AG04449 (cell line): Measurements from ENCODE around the gene SLC39A9.

Source experiments
- CTCF ChIA-PET: fragments of 350-600 bp; formaldehyde crosslinking; extraction: SDS; loops from one replicate; lab custom pipeline; 2021; ENCODE audit warnings: antibody characterized with exemption; lab: Yijun Ruan, JAX
- POLR2A ChIA-PET: fragments of 400-600, 350-600 bp; formaldehyde crosslinking; extraction: SDS; loops from one replicate; lab custom pipeline; 2020; ENCODE audit warnings: antibody characterized with exemption, inconsistent platforms; lab: Yijun Ruan, JAX
- DNase-seq: peaks from one replicate; pipeline ENCODE4 v3.0.0-alpha.2; 2010; ENCODE audit warnings: low read depth, low spot score
- H3K4me3 ChIP-seq: 2 replicates; pipeline ENCODE4 v1.5.1; 2011; ENCODE audit warnings: low read depth, mild to moderate bottlenecking, control low read depth, low read length
- TF ChIP-seq, protein P1 (sequence below): IDR thresholded peaks from one replicate; pipeline ENCODE4 v1.5.1; 2011; ENCODE audit warnings: mild to moderate bottlenecking, moderate library complexity, low read length, control low read depth, inconsistent platforms; ENCODE audit not compliant: insufficient read depth; ENCODE audit errors: missing control alignments

SLC39A9 gene

DNA sequence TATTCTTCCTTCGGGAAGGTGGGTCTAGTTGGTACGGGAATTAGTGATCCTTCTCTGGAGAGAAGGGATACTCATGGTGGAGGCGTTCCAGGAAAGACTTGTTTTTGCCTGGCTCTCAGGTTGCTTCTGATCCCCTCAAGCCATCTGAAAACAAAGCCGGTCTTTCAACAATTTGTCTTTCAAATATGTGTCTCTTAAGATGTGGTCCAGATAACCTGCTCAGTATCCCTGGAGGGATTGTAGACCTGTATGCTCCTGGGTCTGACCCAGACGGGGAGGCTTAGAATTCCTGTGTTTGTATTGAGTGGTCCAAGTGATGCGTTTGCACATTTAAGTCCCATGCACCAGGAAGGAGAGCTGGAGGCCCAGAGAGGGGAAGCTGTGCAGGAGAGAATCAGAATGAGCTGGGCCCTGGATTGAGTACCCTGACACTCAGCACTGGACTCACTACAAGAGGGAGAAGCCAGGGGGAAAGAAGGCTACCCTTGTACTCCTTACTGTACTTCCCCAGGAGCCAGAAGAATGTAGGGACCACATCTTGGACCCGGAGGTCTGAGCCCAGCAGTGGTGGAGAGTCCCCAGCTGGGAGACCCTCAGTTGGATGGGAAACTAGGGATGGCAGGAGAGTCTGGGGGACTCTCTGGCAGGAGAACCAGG, 40.8 kb upstream of the SLC39A9 start:
- no peak for DNase-seq
- TF ChIP-seq, protein P1, sequence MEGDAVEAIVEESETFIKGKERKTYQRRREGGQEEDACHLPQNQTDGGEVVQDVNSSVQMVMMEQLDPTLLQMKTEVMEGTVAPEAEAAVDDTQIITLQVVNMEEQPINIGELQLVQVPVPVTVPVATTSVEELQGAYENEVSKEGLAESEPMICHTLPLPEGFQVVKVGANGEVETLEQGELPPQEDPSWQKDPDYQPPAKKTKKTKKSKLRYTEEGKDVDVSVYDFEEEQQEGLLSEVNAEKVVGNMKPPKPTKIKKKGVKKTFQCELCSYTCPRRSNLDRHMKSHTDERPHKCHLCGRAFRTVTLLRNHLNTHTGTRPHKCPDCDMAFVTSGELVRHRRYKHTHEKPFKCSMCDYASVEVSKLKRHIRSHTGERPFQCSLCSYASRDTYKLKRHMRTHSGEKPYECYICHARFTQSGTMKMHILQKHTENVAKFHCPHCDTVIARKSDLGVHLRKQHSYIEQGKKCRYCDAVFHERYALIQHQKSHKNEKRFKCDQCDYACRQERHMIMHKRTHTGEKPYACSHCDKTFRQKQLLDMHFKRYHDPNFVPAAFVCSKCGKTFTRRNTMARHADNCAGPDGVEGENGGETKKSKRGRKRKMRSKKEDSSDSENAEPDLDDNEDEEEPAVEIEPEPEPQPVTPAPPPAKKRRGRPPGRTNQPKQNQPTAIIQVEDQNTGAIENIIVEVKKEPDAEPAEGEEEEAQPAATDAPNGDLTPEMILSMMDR: no peak
- ChIA-PET POLR2A (no interaction called here), CTCF (interaction anchor here (0.7 to 5.8 kb wide), 6 partner anchors 8 to 228 kb away, joined by 3 to 37 read pairs (median 6); no protein-coding TSS in a partner anchor)
- no peak overlapping the region for H3K4me3 ChIP-seq

DNA sequence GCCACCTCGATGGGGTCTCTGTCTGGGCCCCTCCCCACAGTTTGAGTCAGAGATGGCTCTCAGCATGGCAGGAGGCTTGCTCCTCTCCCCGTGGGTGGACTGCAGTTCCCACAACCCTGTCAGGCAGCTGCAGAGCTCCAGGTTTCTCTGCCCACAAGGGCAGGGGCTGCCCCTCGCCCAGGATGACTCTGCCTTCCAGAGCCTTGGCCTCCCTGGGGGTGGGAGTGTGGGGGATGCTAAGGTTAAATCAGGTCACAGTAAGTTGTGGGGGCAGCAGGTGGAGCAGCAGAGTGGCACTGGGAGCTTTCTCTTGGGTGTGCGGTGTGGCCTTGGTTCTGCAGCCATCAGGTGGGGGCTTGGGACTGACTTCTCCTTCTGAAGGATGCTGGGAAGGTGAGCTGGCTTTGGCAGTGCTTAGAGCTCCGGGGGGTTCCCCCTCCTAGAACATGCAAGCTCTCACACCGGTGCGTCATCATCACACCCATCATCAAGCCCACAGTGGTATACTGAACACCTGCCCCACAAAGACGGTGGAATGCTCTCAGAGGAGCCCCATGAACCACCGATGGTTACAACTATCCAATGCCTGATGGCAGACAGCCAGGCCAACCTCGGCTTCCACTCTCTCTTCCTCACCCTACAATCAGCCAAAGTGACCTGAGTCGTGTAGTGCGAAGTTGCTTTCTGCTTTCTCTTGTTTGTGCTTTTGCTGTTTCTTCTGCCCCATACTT, 40.1 kb upstream of the SLC39A9 start:
- no peak for DNase-seq
- CTCF ChIA-PET: interaction anchor here (1.7 to 5.8 kb wide), 4 partner anchors 11 to 228 kb away, joined by 4 to 37 read pairs (median 14); no protein-coding TSS in a partner anchor
- POLR2A ChIA-PET: no interaction called here
- TF ChIP-seq, protein P1: no peak
- no peak overlapping the region for H3K4me3 ChIP-seq

DNA sequence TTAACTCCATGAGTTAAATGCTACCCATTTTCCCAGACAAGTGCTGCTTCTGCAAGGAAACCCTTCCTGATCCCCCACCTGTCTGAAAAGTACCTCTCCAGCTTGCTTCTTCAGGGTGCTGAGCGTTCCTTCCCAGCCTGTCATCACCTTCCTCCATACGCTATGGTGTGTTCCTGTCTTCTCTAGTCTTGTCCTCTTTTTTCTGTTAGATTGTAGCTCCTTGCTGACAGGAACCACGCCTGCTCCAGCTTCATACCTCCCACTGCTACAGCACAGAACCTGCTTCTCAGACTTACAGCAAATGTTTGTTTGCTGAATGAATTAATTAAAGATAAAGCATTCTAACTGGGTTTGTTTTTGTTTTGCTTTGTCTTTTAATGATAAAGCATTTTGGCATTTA, 39.5 kb upstream of the SLC39A9 start:
- ChIA-PET CTCF (interaction anchor here (1.8 to 5.8 kb wide), 4 partner anchors 8 to 229 kb away, joined by 5 to 37 read pairs (median 16); no protein-coding TSS in a partner anchor), POLR2A (no interaction called here)
- H3K4me3 ChIP-seq: no peak overlapping the region
- DNase-seq: no peak
- TF ChIP-seq, protein P1: no peak

DNA sequence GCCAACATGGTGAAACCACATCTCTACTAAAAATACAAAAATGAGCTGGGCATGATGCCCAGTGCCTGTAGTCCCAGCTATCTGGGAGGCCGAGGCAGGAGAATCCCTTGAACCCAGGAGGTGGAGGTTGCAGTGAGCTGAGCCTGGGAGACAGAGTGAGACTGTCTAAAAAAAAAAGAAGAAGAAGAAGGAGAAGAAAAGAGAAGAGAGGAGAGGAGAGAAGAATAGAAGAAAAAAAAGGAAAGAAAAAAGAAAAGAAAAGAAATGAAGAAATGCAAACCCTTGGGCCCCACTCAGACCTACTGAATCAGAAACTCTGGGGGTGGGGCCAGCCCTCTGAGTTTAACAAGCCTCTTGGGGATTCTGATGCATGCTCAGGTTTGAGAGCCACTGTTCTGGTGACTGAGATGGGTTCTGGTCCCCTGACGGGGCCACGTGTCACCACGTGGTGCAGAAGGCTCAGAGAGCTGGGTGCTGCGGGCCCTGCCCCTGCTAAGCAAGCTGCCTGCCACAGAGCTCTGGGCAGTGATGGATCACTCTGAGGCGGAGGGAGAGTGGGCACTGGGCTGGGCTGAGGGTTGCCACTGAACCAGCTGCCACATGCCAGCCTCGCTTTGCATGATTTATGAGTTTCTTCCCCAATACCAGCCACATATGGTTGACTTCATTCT, 37.9 kb upstream of the SLC39A9 start:
- ChIA-PET CTCF (interaction anchor here (1.3 to 11.6 kb wide), 8 partner anchors 8 to 207 kb away, joined by 5 to 156 read pairs (median 8); partner anchors contain the start of gene DCAF5), POLR2A (no interaction called here)
- no peak overlapping the region for H3K4me3 ChIP-seq
- DNase-seq: no peak
- TF ChIP-seq, protein P1: no peak

DNA sequence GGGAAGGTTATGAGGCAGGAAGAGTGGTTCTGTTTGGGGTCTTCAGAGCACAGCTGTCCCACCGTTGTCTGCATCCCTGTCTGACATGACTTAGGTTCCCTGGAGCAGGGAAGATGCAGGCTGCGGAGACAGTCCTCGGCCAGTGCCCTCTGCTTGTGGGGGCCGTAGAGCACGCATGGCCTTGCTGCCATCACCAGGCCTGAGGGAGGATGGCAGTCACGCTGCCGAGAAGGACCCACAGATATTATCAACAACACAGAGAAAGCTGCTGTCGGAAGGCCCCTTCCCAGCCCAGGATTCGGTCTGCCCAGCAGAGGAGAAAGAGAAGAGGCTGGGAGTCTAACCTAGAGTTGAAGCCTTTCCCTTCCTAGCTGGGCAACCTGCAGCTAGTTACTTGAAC, 35.4 kb upstream of the SLC39A9 start:
- DNase-seq: no peak

More for the DNA sequence above, 35.4 kb upstream of the SLC39A9 start:
- TF ChIP-seq, protein P1: peak; percentile 84
- no peak overlapping the region for H3K4me3 ChIP-seq
- ChIA-PET POLR2A (interaction anchor here (0.9 kb wide), 1 partner anchor 46 kb away, joined by 3 read pairs; no protein-coding TSS in a partner anchor), CTCF (interaction anchor here (0.6 to 11.6 kb wide), 20 partner anchors 12 to 234 kb away, joined by 3 to 156 read pairs (median 4); partner anchors contain the start of gene DCAF5)
